Neural crest cell (in vitro differentiated cells): Measurements from ENCODE around the gene CITED1. TPM values are rescaled to one million over a fixed set of nuclear protein-coding genes. Genes with fewer than 3 reads are reported as not detected.
A peak's percentile ranks its signal among the peaks of the same experiment; 100 is the strongest.

Experiments
- DNase-seq: peaks from one replicate; pipeline ENCODE4 v3.0.0; 2021; ENCODE audit warnings: low read depth, mixed read lengths, low spot score
- H3K27ac Mint-ChIP-seq: one replicate; pipeline ENCODE4 v1.8.0; 2021; ENCODE audit warnings: mild to moderate bottlenecking, mixed read lengths; ENCODE audit not compliant: unreplicated experiment
- H3K27me3 Mint-ChIP-seq: 2 replicates; pipeline ENCODE4 v1.8.0; 2021; ENCODE audit warnings: low read depth, mild to moderate bottlenecking, mixed read lengths
- H3K36me3 Mint-ChIP-seq: 2 replicates; pipeline ENCODE4 v1.8.0; 2021; ENCODE audit warnings: low read depth, mild to moderate bottlenecking, mixed read lengths
- H3K4me1 Mint-ChIP-seq: 2 replicates; pipeline ENCODE4 v1.8.0; 2021; ENCODE audit warnings: mixed read lengths
- H3K4me3 Mint-ChIP-seq: one replicate; pipeline ENCODE4 v1.8.0; 2021; ENCODE audit warnings: mild to moderate bottlenecking, mixed read lengths
- H3K9me3 Mint-ChIP-seq: 2 replicates; pipeline ENCODE4 v1.8.0; 2021; ENCODE audit warnings: mixed read lengths
- total RNA-seq: library from RNA; stranded (reverse); gene quantifications from 2 replicates; pipeline ENCODE4 v1.2.1, GENCODE V29; 2021
- TF ChIP-seq, protein P1 (sequence below): fragments of 200-600 bp; sonication (generic); conservative IDR thresholded peaks from 2 replicates; pipeline ENCODE4 v1.5.0; 2021; ENCODE audit warnings: antibody characterized with exemption, mild to moderate bottlenecking

Gene CITED1
- total RNA-seq, 1 donor from 2014 or later = 6.2 TPM

DNA sequence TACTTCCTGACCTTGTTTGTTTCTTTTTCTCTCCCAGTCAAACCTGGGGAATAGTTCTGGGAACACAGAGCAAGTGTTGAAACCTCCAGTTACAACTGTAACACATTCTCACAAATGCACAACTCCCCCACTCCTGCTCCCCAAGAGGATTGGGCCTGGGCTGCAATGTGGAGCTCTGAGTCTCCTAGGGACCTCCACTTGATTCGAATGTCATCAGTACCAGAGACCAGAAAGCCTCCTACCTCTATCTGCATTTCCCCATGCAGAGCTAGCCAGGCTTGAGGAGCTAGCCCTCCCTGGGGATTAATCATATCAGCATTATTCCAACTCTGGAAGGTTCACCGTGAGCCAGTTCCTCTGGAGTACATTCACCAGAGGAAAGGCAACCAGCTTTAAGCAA, 41.7 kb upstream of the CITED1 start:
- Mint-ChIP-seq H3K4me3 (no peak overlapping the region), H3K36me3 (peaks cover 18% of the 10 kb centered on the region), H3K27me3 (no peaks in the 10 kb centered on the region), H3K4me1 (no peaks in the 10 kb centered on the region), H3K27ac (no peak overlapping the region), H3K9me3 (peaks cover 5% of the 10 kb centered on the region)
- DNase-seq = no peak
- TF ChIP-seq, protein P1, sequence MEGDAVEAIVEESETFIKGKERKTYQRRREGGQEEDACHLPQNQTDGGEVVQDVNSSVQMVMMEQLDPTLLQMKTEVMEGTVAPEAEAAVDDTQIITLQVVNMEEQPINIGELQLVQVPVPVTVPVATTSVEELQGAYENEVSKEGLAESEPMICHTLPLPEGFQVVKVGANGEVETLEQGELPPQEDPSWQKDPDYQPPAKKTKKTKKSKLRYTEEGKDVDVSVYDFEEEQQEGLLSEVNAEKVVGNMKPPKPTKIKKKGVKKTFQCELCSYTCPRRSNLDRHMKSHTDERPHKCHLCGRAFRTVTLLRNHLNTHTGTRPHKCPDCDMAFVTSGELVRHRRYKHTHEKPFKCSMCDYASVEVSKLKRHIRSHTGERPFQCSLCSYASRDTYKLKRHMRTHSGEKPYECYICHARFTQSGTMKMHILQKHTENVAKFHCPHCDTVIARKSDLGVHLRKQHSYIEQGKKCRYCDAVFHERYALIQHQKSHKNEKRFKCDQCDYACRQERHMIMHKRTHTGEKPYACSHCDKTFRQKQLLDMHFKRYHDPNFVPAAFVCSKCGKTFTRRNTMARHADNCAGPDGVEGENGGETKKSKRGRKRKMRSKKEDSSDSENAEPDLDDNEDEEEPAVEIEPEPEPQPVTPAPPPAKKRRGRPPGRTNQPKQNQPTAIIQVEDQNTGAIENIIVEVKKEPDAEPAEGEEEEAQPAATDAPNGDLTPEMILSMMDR = no peak

DNA sequence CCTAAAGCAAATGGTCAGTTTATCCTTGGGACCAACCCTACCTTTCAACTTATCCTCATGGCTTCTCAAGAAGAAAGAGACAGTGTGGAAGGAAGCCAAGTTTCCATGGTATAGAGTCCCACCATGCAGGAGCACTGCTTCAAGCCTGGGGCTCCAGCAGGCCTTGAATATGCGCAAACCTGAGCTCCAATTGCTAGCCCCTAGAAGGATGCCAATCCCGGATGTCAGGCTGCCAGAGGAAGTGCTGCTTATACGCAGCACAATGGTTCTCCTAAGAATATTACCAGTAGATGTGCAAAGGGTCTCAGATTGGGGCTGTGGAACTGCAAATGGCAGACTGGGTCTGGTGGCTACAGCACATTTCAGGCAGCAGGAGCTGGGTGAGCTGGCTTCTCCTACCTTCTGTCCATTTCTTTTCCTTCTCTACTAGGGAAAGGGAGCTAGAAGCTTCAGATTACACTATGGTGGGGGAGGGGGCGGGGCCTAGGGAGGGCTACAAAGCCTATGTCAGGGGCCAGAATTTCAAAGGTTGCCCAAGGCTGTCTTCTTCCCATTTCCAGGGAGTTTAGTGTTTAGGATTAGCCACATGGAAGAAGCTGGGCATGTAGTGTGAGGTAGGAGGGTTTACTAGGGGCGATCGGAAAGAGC, 40.7 kb upstream of the CITED1 start:
- no peak overlapping the region for H3K4me3 Mint-ChIP-seq
- H3K36me3 Mint-ChIP-seq = peaks cover 15% of the 10 kb centered on the region
- DNase-seq = no peak
- H3K27ac Mint-ChIP-seq = no peak overlapping the region
- TF ChIP-seq, protein P1 = no peak
- H3K27me3 Mint-ChIP-seq = no peaks in the 10 kb centered on the region
- H3K9me3 Mint-ChIP-seq = peaks cover 5% of the 10 kb centered on the region
- no peaks in the 10 kb centered on the region for H3K4me1 Mint-ChIP-seq

DNA sequence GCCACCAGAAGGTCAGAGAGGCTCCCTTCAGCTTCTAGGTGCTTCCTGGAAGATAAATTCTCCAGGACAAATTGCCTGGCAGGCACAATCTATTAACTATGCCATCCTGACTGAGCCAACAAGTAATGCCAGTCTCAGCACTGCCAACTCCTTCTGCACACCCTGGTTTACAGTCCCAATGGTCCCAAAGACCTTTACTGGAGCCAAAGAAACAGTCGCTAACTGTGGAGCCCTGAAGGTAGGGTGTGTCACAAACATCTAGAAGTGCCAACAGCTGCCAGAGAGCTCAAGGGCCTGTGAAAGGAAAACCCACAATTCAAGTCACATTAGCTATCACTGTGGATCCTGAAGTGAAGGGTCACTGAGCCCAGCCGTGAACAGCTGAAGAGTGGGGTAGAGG, 34.9 kb upstream of the CITED1 start:
- peaks cover 8% of the 10 kb centered on the region for H3K9me3 Mint-ChIP-seq
- DNase-seq = no peak
- H3K27me3 Mint-ChIP-seq = no peaks in the 10 kb centered on the region
- no peak overlapping the region for H3K4me3 Mint-ChIP-seq
- TF ChIP-seq, protein P1 = no peak
- no peaks in the 10 kb centered on the region for H3K4me1 Mint-ChIP-seq
- peaks cover 5% of the 10 kb centered on the region for H3K36me3 Mint-ChIP-seq
- no peak overlapping the region for H3K27ac Mint-ChIP-seq

DNA sequence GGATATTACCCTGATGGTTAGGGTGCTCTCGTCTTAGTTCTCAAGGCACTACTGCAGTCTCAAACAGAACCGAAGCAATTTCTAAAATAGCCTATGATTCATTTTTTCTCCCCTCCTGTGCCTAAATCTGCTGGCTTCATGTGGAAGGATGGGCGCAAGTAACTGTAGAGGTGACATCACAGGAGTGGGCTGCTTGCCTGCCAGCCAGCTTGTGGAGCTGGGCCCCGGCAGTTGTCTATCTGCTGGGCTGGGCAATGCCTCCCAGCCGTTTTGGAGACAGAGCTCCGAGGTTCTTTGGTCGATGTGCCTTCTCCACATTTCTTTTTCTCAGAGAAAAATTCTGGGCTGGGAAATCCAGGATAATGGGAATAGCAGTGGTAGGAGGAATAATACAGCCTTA, 34.3 kb upstream of the CITED1 start:
- TF ChIP-seq, protein P1 = no peak
- Mint-ChIP-seq H3K4me1 (no peaks in the 10 kb centered on the region), H3K9me3 (peaks cover 8% of the 10 kb centered on the region), H3K27ac (no peak overlapping the region), H3K36me3 (peaks cover 5% of the 10 kb centered on the region), H3K27me3 (no peaks in the 10 kb centered on the region), H3K4me3 (no peak overlapping the region)
- no peak for DNase-seq

DNA sequence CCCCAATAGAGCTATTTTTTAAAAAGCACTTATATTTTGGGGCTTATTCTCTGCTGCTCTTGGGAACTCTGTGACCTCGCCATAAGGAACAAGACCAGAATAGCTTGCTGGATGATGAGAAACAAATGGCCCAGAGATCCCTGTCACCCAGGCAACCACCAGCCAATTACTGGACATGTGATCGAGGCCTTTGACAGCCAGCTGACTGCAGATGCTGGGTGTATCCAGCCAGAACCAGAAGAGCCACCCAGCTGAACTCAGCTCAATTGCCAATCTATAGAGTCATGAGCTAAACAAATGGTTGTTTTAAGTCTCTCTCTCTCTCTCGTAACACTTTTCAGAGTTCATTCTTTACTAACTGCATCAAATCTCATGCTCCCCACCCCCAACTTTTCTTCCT, 24.4 kb upstream of the CITED1 start:
- H3K4me3 Mint-ChIP-seq = no peak overlapping the region
- no peaks in the 10 kb centered on the region for H3K27me3 Mint-ChIP-seq
- H3K27ac Mint-ChIP-seq = peak overlapping the region; percentile 27
- H3K36me3 Mint-ChIP-seq = peaks cover 13% of the 10 kb centered on the region
- TF ChIP-seq, protein P1 = no peak
- peaks cover 13% of the 10 kb centered on the region for H3K9me3 Mint-ChIP-seq
- DNase-seq = no peak
- no peaks in the 10 kb centered on the region for H3K4me1 Mint-ChIP-seq
